GM21423 (cell line): ENCODE data around the gene SPDYE6.
"Not testable (repeated sequence)": the region's sequence is repeated elsewhere in the genome, so short reads cannot be mapped to it uniquely, and the experiment has no call there.

Experiments used
- ATAC-seq: cut with Tn5 transposase; IDR thresholded peaks from one replicate; pipeline ENCODE4 v1.9.1; 2021; ENCODE audit warnings: mild to moderate bottlenecking, moderate library complexity; ENCODE audit not compliant: unreplicated experiment

Gene SPDYE6

DNA sequence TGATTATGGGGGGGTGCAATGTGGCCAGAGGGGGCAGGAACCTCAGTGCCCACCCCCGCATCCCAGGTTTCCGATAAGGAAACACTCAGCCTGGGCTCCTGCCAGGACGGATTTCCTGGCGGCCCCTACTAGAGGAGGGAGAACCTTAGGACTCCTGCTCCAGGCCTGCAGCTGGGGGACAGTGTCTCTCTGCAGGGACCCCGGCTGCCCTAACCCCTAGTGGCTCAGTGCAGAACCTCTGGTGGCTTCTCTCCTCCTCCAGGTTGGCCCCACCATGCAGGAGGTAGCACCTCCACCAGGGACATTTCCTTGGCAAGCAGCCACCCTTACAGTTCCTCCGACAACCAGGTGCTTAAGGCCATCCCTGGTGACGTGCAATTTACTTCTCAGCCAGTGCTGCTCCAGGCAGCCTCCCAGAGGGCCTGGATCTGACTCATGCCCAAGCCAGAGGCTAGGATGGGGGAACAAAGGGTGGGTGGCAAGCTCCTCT lies 37.7 kb downstream of the SPDYE6 start:
- no peak for ATAC-seq

DNA sequence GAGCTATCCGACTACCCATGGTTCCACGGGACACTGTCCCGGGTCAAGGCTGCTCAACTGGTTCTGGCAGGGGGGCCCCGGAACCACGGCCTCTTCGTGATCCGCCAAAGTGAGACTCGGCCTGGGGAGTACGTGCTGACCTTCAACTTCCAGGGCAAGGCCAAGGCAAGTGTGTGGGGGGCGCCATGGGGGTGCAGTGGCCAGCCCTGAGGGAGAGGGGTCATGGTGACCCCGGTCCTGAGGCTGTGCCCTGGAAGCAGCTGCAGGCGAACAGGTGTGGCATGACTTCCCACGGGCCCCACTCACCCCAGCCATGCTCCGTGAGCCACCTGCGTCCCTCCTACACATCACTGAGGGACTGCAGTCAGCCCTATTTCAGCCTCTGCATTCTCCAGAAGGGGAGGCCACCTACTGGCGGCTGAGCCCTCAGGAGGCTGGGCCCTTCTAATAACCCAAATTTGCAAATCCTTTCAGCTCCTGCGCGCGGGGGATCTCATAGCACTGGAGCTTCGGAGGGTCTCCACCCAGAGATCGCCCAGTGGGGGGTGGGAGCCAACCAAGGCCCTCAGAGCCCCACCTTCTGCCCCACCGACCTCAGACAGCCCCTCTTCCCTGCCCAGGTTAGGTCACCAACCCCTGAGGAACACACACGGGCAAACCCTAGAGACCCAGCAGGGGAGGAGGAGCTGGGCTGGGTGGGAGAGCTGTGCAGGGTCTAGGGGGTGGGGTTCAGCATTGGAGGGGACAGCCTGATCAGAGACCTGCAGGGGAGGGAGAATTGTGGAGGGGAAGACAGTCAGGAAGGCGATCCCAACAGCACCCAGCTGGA lies 38.8 kb downstream of the SPDYE6 start:
- no peak for ATAC-seq

DNA sequence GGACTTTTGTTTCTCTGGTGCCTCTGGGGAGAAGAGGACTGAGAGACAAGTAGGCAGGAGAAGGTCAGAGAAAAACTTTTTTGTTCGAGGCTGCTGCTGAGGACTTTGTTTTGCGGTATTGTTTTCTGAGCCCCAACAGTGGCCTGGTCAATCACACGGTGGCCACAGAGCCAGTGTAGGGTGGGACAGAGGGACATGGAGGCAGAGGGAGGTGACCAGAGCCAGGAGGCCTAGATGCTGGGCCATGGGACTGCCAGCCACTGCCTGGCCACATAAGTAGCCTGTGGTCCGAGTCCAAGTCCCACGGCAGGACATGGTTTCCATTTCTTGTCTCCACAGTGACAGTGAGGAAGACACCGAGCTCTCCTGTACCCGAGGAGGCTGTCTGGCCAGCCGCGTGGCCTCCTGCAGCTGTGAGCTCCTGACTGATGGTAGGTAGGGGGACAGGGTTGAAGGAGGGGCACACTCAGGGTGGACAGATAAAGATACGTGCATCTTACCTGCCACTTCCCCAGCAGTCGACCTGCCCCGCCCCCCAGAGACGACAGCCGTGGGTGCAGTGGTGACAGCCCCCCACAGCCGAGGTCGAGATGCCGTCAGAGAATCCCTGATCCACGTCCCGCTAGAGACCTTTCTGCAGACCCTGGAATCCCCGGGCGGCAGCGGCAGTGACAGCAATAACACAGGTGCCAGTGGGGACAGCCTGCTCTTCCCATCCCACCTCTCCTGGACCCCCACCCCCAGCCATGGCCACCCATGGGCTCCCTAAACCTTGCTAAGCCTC lies 42.1 kb downstream of the SPDYE6 start:
- no peak for ATAC-seq

DNA sequence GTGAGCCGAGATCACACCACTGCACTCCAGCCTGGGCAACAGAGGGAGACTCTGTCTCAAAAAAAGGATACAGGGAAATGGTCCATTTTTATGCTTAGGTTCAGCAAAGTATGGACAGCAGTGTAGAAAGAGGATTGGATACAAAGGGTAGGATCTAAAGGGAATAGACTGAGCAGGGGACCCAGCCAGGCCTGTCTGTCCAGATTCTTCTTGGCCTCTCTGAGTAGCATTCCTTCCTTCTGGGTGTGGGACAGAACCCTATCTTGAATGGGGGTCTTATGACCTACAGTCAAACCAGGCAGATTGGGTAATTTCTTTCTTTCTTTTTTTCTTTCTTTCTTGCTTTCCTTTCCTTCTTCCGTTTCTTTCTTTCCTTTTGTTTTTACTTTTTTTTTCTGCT lies 43.9 kb downstream of the SPDYE6 start:
- no peak for ATAC-seq

DNA sequence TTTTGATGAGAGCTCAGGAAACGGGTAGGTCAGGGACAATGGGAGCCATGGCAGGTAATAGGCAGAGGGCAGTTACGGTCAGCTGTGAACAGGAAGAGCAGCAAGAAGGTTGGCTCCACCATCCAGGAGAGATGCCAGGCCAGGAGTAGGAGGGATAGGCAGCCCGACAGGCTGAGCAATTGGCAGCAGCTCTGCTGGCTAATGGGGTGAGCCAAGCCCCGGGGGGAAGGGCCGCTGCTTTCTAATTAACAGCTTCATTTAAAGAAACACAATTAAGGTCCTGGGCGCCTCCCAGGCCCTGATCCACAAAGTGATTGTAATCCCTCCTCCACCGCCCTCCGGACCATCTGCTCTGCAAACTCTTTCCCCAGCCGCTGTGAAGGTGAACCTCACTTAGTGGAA lies 45.8 kb downstream of the SPDYE6 start:
- ATAC-seq, result no peak

DNA sequence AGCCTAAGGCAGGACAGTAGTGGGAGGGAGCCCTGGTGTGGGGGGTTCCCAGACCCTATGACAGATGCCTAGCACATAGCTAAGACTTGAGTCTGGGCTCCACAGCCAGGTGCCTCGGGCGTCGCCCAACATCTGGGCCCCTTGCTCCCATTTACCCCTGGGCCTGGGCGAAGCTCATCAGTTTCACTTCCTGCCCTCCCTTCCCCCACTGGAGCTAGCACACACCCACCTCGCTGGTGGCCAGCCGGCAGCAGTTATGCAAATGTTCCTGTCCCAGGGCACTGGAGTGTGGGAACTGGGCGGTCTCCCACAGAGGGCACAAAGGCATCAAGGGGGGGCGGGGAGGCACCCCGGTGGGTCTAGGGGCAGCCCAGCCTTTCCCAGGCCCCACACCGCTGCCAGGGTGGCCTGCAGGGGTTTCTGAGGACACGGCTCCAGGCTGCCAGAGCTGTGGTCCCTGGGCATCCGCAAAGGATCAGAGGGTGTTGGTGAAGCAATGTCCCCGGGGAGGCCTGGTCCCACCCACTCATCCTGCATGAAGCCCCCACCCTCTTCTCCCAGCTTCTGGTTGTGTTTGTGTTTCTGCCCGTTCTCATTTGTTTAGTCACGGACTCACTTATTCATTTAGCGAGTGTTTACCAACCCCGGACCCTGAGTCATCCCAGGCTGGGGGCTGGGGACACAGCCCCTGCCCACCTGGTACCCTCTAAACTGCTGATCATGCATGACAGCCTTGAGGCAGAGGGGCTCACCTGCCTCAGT lies 49.1 kb downstream of the SPDYE6 start:
- ATAC-seq, result peak; percentile 76

DNA sequence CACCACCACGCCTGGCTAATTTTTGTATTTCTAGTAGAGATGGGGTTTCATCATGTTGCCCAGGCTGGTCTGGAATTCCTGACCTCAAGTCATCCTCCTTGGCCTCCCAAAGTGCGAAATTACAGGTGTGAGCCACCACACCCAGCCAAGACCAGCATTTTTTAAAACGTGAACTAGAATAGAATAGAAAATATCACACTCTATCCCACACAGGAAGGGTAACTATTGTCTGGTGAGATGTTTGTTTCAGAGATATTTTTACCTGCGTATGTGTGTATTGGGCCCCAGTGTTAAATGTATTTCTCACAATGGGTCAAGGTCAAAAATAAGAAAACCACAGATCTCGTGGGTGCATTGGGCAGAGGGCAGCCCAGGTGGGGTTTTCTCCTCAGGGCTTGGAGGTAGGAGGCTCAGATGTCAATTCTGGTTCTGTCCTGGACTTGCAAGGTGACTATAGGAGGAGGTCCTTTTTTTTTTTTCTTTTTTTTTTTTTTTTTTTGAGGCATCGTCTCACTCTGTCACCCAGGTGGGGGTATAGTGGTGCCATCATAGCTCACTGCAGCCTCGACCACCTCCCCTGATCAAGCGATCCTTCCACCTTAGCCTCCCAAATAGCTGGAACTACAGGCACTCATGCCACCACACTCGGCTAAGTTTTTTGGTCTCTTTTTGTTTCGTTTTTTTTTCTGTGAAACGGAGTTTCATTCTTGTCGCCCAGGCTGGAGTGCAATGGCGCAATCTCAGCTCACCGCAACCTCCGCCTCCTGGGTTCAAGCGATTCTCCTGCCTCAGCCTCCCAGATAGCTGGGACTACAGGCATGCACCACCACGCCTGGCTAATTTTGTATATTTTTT lies 50.6 kb downstream of the SPDYE6 start:
- peak; percentile 33 for ATAC-seq

DNA sequence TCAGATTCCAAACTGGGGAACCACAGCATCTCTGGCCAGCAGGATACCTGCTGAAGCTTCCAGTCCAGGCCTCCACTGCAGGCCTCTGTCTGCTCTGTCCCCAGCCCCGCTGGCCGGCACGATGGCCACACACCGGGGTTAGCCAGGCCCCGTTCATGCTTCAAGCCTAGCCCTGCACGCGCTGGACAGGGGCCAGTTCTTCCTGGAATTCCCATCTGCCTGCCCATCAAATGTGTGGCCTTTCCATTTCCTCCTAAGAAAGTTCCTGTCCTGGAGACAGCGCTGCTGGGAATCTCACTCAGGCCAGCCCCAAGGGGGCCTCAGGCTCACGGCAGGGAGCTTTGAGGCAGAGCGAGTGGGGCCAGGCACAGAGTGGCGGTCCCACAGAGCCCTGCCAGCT lies 51.6 kb downstream of the SPDYE6 start:
- no peak for ATAC-seq

DNA sequence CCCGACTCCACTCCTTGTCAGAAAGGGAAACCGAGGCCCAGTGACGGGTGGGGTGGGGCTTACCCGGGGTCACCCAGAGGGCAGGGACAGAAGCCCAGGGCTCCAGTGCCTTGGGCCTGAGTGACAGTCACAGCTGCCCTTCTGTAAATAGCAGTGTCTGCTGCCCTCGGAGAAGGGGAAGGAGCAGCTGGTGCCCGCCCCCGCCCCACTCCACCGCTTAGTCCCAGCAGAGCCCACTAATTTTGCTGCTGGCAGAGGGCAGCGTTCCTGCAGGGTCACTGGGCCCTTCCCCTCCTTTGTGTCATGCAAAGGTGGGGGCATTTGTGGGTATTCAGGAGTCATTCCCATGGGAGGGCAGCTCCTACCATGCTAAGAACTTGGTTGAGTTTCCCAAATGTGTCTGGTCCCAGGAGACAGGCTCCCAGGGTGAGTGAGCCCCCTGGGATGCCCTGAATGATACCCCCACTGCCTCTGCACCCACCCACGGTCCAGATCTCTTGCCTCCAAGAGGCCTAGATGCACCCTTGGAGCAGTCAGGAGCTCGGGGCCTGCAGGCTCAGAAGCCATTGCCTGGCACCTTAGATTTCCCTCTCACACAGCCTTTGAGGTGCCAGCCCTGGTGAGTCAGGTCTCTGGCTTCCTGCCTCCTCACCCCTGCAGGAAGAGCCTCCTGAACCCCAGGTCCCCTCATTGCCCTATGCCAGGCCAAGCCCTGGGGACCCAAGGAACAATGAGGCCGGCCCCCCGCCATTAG lies 52.4 kb downstream of the SPDYE6 start:
- no peak for ATAC-seq

DNA sequence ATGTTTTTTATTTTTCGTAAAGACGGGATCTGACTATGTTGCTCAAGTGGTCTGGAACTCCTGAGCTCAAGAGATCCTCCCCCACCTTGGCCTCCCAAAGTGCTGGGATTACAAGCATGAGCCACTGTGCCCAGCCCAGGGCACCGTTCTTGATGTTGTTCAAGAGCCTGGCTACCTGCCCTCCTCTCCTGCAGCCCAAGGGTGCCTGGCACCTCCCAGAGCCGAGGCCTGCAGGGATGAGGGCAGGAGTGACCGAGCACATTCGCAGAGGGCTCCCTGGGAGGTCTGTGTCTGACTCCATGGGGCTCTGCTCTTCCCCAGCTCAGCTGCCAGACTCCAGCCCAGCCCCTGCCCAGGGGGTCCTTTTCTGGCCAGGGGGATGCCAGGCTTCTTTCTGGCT lies 54.2 kb downstream of the SPDYE6 start:
- ATAC-seq, result no peak

DNA sequence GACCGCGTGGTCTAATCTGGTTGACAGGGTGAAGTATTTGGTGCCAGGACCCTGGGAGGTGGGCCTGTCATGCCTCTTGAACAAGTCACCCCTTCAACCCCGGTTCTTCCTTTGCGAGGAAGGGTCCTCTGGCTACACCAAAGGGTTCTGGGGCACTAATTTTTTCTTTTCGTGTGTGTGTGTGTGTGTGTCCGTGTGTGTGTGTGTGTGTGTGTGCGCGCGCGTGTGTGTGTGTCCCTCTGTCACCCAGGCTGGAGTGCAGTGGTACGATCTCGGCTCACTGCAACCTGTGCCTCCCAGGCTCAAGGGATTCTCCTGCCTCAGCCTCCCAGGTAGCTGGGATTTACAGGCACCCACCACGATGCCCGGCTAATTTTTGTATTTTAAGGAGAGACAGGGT lies 54.9 kb downstream of the SPDYE6 start:
- not testable (repeated sequence) for ATAC-seq

DNA sequence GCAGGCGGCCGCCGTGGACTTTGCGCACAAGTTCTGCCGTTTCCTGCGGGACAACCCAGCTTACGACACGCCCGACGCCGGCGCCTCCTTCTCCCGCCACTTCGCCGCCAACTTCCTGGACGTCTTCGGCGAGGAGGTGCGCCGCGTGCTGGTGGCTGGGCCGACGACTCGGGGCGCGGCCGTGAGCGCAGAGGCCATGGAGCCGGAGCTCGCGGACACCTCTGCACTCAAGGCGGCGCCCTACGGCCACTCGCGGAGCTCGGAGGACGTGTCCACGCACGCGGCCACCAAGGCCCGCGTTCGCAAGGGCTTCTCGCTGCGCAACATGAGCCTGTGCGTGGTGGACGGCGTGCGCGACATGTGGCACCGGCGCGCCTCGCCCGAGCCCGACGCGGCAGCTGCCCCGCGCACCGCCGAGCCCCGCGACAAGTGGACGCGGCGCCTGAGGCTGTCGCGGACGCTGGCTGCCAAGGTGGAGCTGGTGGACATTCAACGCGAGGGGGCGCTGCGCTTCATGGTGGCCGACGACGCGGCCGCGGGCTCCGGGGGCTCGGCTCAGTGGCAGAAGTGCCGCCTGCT lies 55.5 kb downstream of the SPDYE6 start:
- no peak for ATAC-seq

DNA sequence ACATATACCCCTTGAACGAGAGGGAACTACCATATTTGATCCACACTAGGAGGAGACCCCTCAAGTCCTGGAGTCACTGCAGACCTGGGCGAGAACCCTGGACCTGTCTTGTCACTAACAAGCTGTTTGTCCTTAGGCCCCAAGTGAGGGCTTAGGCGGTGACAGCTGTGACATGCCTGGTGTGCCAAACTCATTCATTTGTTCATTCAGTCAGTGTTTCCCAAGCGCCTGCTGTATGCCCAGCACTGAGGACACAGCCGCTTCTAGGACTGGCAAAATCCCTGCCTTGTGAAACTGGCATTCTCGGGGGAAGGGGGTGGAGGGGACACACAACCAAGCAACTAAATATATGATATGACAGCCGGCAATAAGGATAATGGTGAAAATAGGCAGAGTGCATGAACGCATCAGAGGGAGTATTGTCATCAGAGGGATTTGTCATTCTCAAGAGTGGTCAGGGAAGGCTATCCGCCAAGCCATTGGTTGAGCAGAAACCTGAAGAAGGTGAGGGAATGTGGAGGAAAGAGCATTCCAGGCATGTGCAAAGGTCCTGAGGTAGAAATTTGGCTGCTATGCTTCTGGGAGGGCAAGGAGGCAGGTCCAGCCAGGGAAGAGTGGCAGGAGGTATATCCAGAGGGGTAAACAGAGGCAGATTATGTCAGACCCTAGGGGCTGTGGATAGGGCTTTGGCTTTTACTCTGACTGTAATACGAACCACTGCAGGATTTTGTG lies 58.6 kb downstream of the SPDYE6 start:
- ATAC-seq, result no peak

DNA sequence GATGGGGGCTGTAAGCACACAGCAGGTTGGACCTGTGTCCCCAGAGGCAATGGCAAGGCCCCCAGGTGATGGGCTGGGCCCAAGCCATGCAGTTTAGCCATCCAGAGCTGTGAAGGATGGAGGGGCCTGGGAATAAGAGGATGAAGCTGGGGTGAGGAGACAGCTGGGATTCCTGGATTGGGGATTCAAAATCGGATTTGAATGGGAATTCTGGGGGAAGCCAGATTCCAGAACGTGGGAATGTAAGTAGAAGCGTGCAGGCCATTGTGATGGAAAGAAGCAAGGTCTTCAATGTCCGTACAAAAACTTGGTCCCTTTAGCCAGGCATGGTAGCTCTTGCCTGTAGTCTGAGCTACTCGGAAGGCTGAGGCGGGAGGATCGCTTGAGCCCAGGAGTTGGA lies 59.7 kb downstream of the SPDYE6 start:
- ATAC-seq, result no peak

DNA sequence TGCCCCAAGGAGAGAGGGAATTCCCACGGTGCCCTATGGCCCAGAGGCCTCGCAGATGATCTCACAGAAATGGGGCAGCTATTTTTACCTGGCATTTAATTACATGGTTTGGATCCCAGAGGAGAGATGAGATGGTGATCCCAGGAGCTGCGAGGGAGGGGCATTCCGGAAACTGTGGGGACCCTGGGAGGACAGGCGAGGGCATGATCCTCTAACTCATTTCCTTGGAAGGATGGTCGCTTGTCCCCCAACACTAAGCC lies 60.1 kb downstream of the SPDYE6 start:
- ATAC-seq, result no peak
